Lower leg skin (tissue), 4 donors: Measurements from ENCODE around the gene GTSE1. TPM values are rescaled to one million over a fixed set of nuclear protein-coding genes. Genes with fewer than 3 reads are reported as not detected.

Experiments
- DNase-seq, 2 donors: peaks; one replicate each; pipeline ENCODE4 v3.0.0-alpha.2; 2019; ENCODE audit warnings: low spot score in 2 of 2
- H3K4me3 ChIP-seq: fragments of 200-600 bp; sonication (generic); 2 replicates; pipeline ENCODE4 v1.5.1; 2017; ENCODE audit warnings: mild to moderate bottlenecking, low read depth; ENCODE audit not compliant: poor library complexity, severe bottlenecking
- POLR2A ChIP-seq, 2 donors: fragments of 450-650 bp; IDR thresholded peaks; one replicate each; pipeline ENCODE4 v1.6.1; 2016 to 2017; ENCODE audit warnings: antibody characterized with exemption in 2 of 2, mild to moderate bottlenecking in 1 of 2, moderate library complexity in 1 of 2
- WGBS, 2 donors: methylation state at CpG; one replicate each; pipeline ENCODE4 v1.1.5; 2018; 5-methylcytosine and 5-hydroxymethylcytosine counted together
- intact Hi-C: fragments of 100-400 bp; cut with DNase I; formaldehyde crosslinking; loops from one replicate; pipeline ENCODE4 v1.15.0; 2023; ENCODE audit warnings: low total_unique reads
- total RNA-seq, 4 donors: library from RNA; depleted of rRNA; stranded (reverse); fragments of >200 nt; gene quantifications; one replicate each; pipeline ENCODE4 v1.1.0, GENCODE V29; 2016
- TF ChIP-seq, protein P1 (sequence below), 3 donors: fragments of 450-650 bp; IDR thresholded peaks; one replicate each; pipeline ENCODE4 v1.5.1; 2016; ENCODE audit warnings: antibody characterized with exemption in 3 of 3, mild to moderate bottlenecking in 3 of 3, moderate library complexity in 2 of 3

The GTSE1 gene
- total RNA-seq, 4 donors from 2014 or later = 0.44 to 1.5 (median 0.91) TPM

DNA sequence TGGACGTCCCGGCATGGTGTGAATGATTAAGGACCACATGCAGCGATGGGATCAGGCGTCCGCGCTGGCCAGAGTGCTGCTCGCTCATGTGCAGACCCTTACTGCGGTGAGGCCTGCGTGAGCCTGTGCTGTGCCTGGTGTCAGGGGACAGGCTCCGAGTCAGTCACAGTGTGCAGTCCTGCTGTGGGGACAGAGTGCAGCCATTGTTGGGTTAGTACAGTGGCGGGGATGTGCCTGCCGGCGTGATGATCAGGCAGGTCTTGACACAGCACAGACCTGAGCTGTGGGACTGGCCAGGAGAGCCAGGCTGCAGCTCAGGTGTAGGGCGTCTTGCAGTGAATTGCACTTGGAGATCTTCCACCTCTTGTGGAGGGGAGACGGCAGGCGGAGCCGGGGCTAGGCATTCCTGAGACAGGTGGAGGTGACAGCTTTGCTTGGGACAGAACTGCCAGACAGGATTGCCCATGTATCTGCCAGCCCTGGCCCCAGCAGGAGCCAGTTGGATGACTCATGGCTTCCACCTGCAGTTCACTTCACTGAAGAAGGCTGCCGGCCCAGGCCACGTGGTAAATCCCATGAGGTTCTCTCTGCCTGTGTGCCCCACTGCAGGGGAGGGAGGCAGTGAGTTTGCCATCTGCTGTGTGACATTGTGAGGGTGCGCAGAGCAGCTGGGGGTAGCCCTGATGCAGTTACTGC is 56.2 kb downstream of the GTSE1 start:
- WGBS, 2 donors = 66 to 75% methylated on average over 17 to 19 of the region's 20 CpGs
- no peak for TF ChIP-seq POLR2A (IDR thresholded peaks at IDR 0.05)
- TF ChIP-seq, protein P1, sequence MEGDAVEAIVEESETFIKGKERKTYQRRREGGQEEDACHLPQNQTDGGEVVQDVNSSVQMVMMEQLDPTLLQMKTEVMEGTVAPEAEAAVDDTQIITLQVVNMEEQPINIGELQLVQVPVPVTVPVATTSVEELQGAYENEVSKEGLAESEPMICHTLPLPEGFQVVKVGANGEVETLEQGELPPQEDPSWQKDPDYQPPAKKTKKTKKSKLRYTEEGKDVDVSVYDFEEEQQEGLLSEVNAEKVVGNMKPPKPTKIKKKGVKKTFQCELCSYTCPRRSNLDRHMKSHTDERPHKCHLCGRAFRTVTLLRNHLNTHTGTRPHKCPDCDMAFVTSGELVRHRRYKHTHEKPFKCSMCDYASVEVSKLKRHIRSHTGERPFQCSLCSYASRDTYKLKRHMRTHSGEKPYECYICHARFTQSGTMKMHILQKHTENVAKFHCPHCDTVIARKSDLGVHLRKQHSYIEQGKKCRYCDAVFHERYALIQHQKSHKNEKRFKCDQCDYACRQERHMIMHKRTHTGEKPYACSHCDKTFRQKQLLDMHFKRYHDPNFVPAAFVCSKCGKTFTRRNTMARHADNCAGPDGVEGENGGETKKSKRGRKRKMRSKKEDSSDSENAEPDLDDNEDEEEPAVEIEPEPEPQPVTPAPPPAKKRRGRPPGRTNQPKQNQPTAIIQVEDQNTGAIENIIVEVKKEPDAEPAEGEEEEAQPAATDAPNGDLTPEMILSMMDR (IDR thresholded peaks at IDR 0.05) = no peak
- H3K4me3 ChIP-seq = no peak overlapping the region
- intact Hi-C loops = no loop called here
- no peak for DNase-seq

DNA sequence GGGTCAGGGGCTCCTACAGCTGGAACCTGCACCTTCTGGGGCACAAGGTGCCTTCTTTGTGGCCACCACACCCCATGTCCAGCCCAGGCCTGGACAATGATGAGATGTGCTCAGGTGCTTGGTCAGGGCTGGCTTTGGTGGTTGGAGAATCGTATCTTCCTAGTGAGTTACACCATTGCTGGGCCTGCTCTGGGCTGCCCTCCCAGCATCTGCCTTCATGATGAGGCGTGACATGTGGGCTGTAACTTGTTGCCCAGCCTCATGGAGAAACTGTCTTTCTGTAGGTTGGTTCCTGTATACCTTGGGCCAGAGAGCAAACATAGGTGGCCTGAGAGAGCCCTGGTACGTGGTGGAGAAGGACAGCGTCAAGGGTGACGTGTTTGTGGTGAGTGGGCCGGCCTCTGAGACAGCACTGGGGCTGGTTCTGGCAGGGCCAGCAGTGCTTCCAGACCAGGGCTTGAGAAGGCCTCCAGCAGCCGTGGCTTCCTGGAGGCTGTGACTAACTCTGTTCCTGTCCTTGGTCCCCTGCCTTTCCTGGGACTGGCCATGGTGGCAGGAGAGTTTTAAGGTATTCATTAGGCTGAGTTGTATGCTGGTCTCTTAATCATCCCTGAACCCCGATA is 56.9 kb downstream of the GTSE1 start:
- no peak overlapping the region for H3K4me3 ChIP-seq
- intact Hi-C loops = no loop called here
- no peak for DNase-seq
- WGBS, 2 donors = 84 to 89% methylated on average over 8 of the region's 8 CpGs
- no peak for TF ChIP-seq POLR2A (IDR thresholded peaks at IDR 0.05)
- TF ChIP-seq, protein P1 (IDR thresholded peaks at IDR 0.05) = no peak

DNA sequence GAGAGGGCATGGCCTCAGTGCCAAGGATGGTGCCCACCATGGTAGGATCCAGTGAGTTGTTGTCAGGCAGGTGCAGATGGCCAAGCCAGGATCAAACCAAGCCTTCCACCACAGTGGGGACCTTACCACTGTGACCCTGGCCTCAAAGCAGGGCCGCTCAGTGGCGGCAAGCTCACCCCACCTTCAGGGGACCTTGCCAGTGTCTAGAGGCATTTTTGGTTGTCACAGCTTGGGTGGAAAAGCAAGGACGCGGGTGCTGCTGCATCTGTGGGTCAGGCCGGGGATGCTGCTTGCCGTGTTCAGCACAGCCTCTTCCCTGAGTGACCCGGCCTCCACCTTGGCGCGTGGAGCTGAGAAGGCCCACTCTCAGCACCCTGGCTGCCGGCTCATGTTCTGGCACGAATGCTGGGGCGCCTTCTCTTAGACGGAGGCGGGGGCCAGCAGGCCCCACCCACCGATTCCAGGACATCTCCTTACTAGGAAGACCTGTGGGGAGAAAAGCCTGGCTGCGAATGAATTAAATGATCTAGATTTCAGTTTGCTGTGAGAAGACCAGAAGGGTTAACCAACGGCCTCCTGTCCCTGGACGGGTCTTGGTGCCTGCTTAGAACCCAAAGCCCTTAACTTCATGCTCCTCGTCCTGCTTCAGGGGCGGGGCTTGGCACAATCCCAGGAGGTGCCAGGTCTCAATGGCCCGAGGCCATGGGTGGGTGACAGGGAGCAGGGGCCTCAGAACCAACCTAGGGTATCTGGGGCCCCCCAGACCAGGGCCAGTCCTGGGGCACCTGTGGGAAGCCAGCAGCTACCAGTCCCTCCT is 57.7 kb downstream of the GTSE1 start:
- intact Hi-C loops = no loop called here
- 67 to 69% methylated on average over 16 to 21 of the region's 21 CpGs for WGBS, 2 donors
- TF ChIP-seq, protein P1 (IDR thresholded peaks at IDR 0.05) = no peak
- TF ChIP-seq POLR2A (IDR thresholded peaks at IDR 0.05) = no peak
- no peak overlapping the region for H3K4me3 ChIP-seq
- DNase-seq = no peak

DNA sequence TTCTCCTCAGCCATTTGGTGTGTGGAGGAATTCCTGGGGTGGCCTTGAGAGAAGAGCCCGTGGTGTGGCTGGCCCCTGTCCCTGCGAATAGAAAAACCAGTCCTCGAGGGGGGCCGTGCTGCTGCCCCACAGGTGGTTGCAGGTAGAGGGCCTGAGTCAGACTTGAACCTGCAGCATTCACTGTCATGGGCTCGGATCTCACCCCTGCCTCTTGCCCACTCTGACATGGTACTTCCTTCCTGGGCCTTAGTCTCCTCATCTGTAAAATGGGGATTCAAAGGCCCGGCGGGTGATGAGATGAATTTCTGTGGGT is 58.3 kb downstream of the GTSE1 start:
- intact Hi-C loops = no loop called here
- TF ChIP-seq POLR2A (IDR thresholded peaks at IDR 0.05) = no peak
- TF ChIP-seq, protein P1 (IDR thresholded peaks at IDR 0.05) = no peak
- 82 to 90% methylated on average over 7 of the region's 7 CpGs for WGBS, 2 donors
- no peak overlapping the region for H3K4me3 ChIP-seq
- DNase-seq = no peak

DNA sequence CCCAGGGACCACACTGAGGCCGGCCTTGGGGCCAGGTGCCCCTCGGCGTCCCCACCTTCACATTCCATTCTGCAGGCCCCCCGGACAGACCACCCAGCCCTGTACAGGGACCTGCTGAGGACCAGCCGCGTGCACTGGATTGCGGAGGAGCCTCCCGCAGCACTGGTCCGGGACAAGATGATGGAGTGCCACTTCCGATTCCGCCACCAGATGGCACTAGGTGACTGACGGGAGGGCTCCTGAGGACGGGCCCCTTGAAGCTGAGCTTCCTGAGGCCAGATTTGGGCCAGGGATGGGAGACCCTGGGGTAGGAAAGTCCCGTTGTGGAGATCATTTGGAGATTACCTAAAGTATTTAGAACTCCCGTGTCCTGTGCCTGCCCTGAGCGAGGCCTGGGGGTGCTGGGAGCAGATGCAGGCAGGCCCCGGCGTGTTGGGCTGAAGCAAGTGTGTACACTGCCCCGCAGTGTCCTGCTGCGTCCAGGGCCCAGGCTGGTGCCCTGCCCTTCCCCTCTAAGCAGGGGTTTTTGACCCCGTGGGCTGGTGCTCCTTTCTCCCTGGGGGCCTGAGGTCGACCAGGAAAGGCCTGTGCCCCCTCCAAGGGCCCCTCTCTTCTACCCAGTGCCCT is 58.8 kb downstream of the GTSE1 start:
- intact Hi-C loops = no loop called here
- H3K4me3 ChIP-seq = no peak overlapping the region
- WGBS, 2 donors = 40 to 47% methylated on average over 15 to 22 of the region's 22 CpGs
- TF ChIP-seq, protein P1 (IDR thresholded peaks at IDR 0.05) = no peak
- no peak for TF ChIP-seq POLR2A (IDR thresholded peaks at IDR 0.05)
- DNase-seq = no peak
